GM21360 (cell line): ENCODE data around the gene PRDX6.
"Not testable (repeated sequence)": the region's sequence is repeated elsewhere in the genome, so short reads cannot be mapped to it uniquely, and the experiment has no call there.

Experiments
- ATAC-seq: cut with Tn5 transposase; IDR thresholded peaks from one replicate; pipeline ENCODE4 v1.9.1; 2021; ENCODE audit warnings: mild to moderate bottlenecking, moderate library complexity; ENCODE audit not compliant: unreplicated experiment

Gene PRDX6, protein sequence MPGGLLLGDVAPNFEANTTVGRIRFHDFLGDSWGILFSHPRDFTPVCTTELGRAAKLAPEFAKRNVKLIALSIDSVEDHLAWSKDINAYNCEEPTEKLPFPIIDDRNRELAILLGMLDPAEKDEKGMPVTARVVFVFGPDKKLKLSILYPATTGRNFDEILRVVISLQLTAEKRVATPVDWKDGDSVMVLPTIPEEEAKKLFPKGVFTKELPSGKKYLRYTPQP

DNA sequence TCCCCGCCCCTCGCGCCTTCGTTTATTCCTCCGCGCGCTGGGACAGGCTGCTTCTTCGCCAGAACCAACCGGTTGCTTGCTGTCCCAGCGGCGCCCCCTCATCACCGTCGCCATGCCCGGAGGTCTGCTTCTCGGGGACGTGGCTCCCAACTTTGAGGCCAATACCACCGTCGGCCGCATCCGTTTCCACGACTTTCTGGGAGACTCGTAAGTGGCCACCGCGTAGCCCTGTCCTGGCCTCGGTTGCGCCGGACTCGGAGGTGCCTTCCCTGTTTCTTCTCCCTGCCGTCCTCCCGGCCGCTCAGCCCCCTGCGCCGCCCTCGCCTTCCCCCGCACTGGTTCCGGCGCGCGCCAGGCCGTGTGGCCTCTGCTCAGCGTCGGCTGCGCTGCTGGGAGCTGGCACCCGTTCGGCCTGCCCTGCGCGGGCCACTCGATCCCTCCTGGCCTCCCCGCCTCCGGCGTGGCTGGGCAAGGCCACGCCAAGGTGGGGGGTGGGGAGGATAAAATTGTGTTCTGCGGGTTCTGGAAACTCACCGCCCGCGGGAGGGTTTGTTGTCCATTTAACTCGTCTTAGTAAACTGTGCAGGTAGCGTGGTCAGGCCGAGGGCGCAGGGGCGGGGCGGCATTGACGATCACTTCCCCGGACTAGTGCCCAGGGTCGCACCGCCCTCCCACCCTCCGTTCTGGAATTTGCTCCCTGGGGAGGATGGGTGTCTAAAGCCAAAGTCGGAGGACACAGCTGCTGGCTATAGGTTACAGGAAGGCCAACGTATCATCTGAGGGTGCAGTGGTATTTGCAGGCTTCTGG is at the start of gene PRDX6:
Gene PRDX6, plus strand, starts transcription at position 50 of the 808 bp plus-strand sequence. Its CDS starts 63 bp downstream, at position 113.
- peak; percentile 50 for ATAC-seq

DNA sequence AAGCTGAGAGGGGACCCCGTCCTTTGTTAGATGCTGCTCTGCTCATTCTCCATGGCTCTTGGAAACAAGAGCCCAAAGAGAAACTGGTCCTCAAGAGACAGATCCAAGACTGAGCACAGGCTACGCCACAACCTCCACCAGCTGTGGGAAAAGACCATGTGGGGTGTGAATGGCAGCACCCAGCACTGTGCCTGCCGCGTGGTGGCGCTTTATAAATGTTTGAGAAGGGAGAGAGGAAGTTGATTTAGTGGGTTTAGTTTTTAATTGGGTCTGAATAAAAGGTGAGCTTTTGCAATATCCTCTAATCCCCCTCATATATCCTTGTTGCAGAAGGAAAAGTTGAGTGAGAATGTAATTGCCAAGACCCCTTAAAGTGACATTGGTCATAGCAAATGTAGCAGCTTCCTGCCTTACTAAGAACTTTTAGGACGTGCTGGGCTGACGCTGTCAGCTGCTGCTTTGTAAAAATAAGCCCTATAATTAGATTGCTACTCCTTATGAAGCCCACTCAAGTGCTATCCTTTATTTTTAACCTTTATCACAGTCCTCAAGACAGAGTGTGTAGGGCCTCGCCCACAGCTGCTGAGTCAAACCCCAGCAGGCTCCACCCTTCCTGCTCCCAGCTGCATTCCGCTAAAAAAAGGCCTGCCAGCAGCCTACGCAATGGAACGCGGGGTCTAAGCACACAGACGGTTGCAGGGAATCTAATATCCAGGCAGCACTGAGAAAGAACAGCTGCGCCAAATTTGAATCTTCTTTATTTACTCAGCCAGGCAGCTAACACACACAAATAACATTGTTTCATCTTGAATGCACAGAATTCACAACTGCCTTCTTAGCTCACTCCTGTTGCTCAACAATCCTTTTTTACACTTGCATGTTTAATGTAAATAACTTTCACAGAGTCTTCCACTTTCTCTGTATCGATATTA is 47.4 kb upstream of the PRDX6 start:
- peak; percentile 71 for ATAC-seq

DNA sequence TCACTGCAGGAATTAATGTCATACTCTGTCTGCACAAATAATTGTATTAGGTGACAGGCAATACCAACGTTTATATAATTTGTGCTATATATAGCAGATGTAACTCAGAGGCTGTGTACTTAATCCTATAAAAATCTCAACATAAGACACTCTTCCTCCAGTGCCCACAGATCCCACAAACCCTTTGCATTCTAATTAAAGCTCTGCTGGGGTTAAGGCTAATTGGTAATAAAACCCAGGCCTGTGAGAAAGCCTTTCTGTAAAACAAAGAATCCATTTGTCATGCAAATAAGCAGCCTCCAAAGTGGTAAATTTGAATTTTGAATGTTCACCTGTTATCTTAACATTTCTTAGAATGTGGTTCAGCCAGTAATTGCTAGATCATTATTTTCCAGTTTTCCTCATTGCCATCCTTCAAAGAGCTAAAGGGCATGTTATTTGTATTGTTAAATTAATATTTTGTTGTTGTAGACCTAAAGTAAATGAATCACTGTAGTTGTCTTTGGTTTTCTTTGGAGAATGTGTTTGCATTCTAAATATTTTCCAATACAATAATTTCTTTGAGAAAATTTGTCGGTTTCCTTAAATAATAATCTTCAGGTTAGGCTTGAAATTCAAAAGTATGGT is 46.3 kb upstream of the PRDX6 start:
- ATAC-seq = no peak

DNA sequence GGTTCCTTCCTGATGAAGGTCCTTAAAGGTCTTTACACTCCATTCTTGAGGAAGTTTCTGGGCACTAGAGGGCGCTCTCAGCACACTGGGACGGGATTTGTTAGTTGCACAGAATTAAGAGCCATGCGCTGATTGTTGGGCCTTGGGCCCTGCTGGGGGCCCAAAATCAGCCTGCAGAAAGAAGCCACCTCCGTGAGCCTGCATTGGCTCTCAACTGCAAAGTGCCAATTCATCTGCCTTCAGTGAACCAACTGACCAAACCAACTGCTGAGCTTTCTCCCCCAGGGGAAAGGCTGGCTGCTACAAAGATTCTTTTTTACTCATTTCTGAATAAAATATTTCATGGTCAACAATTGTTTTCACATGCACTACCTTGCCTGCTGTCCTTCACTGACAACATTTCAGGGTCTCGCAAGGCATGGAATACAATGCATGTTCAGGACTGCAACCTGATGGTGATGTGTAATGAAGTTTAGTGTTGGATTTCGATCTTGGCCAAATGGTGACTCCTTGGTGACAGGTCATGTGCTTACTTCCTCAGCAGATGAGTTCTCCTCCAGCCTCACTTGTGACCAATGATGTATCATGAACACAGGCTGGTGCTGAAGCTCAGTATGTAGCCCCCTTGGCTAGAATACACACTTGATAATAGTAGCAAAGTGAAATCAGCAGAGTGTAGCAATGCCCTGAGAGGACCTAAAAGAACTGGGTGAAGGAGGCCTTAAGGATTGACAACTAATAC is 45.7 kb upstream of the PRDX6 start:
- no peak for ATAC-seq

DNA sequence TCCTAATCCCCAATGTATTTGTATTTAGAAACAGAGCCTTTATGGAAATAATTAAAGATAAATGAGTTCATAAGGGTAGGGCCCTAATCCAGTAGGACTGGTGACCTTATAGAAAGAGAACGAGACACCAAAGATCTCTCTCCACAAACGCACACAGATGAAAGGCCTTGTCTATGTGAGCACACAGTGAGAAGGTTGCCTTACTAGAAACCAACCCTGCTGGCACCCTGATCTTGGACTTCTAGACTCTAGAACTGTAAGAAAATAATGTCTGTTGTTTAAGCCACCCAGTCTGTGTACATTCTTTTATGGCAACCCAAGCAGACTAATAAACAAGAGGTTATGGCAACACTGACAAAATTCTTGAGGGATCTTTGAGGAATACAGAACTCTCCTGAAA is 44.8 kb upstream of the PRDX6 start:
- ATAC-seq = no peak

DNA sequence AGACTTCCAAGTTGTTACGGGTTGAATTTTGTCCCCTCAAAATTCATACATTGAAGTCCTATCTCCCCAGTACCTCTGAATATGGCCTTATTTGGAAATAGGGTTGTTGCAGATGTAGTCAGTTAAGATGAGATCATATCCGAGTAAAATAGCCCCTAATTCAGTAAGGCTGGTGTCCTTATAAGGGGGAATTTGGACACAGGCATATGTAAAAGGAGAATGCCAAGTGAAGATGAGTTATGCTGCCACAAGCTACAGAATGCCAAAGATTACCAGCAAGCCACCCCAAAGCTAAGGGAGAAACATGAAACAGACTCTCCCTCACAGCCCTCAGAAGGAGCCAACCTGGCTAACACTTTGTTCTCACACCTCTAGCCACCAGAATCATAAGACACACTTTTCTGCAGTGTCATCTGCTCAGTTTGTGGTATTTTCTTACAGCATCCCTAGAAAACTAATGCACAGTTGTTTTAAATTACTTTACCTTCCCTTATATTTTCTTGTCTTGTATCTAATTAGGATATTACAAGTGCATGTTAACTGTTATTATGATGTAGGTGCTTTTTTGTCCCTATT is 43.3 kb upstream of the PRDX6 start:
- ATAC-seq = no peak

DNA sequence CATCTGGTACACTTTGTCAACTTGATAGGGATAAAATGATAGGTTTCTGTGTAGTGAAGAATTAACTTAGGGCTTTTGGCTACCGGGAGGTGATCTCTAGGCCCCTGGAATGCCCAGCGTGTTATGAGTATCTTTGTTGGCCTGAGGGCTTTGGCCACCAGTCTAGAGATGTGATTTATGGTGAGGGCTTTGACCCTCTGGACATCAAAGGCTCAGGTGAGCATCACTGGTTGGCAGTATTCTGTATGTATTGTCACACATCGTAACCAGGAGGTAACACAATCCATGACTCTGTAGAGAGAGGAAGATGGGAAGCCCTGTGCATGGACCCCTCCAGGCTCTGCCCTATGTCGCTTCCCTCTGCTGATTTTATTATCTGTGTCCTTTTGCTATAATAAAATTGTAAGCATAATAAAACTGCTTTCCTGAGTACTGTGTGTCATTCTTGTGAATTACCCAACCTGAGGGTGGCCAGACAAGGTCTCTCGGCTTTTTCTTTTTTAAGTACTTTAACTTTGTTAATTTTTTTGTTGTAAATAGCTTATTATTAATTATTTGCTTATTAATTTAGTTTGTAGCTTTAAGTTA is 40.2 kb upstream of the PRDX6 start:
- ATAC-seq = no peak

DNA sequence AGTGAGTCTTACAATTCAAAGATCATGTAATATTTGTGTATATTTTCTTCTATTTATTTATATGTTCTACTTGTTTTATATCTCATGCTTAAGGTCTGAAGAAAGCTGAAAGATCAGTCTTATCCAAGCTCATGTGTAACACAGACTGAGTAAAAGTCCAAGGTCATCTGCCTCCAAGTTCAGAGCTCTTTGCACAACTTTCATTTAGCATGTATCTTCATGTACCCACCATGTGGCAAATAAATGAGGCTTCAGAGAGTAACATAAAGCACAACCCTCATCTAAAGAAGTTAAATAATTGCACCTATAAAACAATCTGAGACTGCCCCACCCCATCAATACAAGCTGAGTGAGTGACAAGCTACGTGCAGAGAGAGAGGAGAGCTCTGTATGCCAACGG is 38.5 kb upstream of the PRDX6 start:
- no peak for ATAC-seq

DNA sequence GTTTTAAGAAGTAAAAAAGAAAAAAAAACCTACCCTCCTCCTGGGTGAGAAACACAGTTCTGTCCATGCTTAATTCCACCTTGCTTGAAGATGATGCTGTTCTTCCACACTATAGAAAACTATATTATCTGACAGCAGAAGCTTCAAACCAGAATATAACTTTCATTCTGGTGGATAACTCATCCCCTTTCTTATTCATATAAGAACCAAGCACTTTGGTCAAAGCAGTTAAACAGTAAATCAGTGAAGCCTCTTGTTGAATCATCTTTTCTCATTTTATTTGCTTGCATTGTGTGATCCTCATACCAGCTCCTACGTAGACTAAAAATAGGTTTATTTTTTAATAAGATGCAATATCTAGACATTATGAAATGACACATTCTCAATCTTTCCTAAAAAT is 36.7 kb upstream of the PRDX6 start:
- ATAC-seq = no peak

DNA sequence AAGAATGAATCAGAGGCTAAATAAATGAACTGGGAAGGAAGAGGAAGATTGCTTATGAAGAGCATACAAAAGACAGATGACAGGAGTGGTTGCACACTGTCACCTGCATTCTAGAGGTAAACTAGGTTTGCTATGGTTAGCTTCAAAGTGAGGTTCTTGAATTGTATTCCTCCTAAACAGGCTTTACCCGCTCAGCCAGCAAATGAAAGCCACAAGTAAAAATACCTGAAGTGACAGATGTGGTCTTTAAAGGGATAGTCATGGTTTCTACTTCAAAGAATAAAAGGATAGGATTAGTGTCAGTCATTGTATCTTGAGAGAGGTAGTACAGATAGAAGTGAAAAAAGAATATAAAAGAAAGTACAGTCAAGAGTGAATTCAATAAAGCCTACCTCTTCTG is 32.4 kb upstream of the PRDX6 start:
- no peak for ATAC-seq

DNA sequence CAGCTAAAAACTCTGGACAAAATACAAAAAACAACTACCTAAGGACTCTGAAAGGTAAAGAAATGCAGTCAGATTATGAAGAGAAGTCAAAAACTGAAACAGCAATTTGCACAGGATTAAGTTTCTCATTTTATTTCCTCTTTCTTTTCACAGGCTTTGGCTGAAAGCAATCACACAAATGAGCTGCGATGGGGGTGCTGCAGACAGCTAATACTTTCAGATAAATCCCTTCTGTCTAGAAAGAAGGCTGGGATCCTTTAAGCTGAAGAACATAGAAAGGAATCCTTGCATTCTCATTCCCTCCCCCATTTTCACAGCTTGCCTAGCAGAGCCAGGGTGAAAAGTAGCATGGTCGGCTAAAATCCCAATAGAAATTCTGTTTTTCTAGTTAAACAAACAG is 32.0 kb upstream of the PRDX6 start:
- no peak for ATAC-seq

DNA sequence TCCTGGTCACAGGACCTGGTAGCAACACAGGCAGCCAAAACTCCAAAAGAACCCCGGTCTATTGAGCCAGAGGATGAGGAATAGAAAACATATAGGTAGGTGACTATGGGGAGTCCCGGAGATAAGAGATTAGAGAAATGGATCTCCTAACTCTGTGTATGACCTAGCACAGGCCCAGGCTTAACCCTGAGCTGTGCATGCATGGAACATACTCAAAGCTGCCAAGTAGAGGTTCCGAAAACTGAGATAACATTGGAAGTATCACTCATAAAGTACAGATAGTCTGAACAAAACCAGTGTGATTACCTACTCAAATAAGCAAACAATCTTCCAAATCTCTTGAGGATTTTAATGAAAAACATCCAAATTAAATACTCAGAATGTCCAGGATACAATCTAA is 31.5 kb upstream of the PRDX6 start:
- ATAC-seq = no peak

DNA sequence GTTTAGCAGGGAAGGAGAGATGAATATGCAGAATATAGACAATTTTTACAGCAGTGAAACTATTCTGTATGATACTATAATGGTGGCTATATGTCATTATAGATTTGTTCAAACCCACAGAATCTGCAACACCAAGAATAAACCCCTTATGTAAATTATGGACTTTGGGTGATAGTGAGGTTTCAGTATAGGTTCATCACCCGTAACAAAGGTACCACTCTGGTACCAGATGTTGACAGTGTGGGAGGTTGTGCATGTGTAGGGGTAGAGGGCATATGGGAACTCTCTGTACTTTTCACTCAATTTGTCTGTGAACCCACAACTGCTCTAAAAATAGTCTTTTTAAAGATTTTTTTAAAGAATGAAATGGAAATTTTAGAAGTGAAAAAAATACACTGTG is 29.9 kb upstream of the PRDX6 start:
- ATAC-seq = no peak

DNA sequence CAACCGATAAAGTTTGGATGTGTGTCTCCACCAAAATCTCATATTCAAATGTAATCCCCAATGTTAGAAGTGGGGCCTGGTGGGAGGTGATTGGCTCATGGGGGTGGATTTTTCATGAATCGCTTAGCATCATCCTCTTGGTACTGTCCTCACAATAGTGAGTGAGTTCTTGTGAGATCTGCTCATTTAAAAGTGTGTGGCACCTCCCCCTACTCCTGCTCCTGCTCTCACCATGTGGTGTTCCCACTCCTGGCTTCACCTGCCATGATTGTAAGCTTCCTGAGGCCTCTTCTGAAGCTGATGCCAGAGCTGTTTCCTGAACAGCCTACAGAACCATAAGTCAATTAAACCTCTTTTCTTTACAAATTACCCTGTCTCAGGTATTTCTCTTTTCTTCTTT is 28.2 kb upstream of the PRDX6 start:
- no peak for ATAC-seq

DNA sequence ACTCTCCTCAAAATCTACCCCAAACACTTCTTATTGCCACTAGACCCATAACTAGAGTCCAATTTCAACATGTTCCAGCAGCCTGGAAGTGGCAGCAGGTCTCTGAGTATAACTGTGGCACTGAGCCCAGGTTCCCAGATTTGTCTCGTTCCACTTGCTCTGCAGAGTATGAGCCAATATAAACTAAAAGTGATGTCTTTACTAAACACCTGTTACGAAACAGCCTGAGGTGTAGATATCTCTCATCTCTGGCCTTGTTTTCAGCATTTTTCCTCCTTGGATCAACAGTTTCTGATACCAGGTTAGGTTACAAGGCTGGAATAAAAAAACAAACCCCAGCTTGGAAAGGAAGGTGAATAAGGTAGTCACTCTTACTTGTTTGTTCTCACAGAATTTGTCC is 25.2 kb upstream of the PRDX6 start:
- ATAC-seq = no peak

DNA sequence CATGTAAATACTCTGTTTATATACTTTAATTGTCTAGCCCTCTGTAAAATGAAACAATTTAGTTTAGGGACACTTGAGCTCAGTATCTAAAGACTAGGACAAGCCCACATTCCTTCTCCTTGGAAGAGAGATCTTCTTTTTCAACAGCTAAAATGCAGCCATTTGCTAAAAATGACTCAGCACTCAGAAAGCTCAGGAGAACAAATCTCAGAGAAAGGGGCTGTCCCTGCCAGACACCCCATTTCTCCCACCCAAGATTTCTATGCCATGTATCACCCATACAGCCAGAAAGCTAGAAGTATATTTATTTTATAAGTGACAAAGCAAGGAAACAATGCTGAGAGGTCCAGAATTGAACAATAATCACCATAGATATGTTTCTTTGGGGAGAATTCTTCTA is 23.2 kb upstream of the PRDX6 start:
- ATAC-seq = no peak

DNA sequence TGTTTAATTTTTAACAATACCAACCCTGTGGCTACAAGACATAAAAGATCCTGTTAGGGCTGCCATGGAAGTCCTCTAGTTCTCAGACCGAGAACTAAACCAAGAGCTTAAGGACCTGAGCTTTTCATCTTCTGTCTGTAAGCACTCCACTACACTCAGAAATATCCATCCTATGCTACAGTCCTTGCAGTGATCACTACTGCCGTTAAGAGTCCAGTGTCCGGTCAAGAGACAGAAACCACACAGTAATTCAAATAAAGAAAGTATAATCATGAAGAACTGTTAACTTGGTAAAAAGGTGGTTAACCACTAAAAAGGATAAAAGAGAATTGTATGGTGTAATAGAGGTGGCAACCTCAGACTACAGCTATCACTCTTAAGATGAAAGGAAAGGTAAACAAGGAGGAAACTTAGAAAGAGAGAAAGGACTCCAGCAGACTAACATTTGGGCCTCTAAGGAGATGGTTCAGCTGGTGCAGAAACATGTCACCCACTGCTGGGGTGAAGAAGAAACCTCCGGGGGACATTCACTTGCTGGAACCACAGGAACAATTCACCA is 22.1 kb upstream of the PRDX6 start:
- ATAC-seq = no peak

DNA sequence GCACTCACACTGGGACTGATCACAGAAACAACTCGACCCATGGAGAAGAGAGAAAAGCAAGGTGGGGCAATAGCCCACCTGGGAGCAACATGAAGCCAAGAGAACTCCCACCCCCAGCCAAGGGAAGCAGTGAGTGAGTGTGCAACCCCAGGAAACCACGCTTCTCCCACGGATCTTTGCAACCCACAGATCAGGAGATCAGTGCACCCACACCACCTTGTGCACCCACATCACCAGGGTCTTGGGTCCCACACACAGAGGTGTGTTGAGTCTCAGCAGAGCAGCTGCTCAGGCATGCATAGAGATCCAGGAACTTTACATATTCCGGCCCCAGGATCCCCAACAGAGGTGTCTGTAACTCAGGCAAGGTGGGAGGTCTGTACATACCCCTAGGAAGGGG is 17.2 kb upstream of the PRDX6 start:
- ATAC-seq = no peak

DNA sequence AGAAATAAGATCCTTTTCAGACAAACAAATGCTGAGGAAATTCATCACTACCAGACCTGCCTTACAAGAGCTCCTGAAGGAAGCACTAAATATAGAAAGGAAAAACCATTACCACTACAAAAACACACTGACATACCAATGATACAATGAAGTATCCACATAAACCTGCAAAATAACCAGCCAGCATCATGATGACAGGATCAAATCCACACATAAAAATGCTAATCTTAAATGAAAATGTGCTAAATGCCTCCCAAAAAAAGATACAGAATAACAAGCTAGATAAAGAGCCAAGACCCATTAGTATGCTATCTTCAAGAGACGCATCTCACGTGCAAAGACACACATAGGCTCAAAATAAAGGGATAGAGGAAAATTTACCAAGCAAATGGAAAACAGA is 14.5 kb upstream of the PRDX6 start:
- ATAC-seq = not testable (repeated sequence)
